ENCODE measurements around the gene TARS1.

Gene TARS1

DNA sequence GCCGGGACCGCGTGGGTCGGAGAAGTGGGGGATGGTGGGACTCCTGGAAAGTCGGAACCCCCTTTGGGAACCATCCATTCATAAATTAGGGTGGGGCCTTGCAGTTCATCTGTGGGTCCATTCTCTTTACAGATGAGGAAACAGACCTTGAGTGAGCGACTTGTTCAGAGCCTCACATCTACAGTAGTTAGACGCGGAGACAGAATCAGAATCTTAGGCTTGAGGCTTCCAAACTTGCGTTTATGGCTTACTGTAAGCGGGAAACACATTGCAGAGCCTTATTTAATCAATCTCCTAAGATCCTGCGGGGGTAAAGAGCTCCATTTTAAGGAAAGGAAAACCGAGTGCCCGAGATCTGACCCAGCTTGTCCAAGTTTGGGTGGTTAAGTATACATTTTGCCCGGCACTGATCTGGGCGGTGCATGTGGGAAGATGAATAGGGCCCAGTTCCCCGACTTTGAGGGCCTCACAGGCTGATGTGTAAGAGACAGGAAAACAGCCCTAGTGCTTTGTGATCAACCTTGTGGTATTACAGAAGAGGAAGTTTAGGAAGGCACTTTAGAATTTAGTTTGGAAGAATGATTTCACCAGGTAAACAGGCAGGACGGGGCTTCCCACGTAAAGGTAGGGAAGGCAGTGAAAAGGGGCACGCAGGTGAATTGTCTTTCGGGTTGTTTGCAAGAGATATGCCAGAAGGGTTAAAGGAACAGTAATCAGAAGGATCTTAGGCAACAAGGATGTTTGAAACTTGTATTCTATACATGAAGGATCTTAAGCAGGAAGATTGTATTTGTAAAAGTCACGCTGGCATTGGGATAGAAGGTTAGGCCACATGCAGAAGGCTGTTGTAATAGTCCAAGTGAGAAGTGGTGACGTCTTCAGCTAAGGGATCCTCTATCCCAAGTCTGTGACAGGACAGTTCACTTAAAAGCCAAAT lies 744 bp downstream of the TARS1 start:
- Histone ChIP-seq H3K4me3 (ENCODE audit: low read depth in 1 of 2, low read length in 2 of 2) (peak overlapping the region; percentile 53 to 97), H3K9ac (ENCODE audit: low read length) (peak overlapping the region; percentile 97), H3K27me3 (ENCODE audit: control insufficient read depth in 1 of 2, insufficient read depth in 2 of 2, low read length in 2 of 2) (no peaks in the 10 kb centered on the region), H3K36me3 (ENCODE audit: insufficient read depth, low read length) (peaks cover 13% of the 10 kb centered on the region), H3K9me3 (ENCODE audit: low read length) (no peaks in the 10 kb centered on the region), H3K27ac (ENCODE audit: low read depth, low read length) (peak overlapping the region; percentile 79), H3K4me1 (ENCODE audit: insufficient read depth, low read length) (peaks cover 39% of the 10 kb centered on the region)

DNA sequence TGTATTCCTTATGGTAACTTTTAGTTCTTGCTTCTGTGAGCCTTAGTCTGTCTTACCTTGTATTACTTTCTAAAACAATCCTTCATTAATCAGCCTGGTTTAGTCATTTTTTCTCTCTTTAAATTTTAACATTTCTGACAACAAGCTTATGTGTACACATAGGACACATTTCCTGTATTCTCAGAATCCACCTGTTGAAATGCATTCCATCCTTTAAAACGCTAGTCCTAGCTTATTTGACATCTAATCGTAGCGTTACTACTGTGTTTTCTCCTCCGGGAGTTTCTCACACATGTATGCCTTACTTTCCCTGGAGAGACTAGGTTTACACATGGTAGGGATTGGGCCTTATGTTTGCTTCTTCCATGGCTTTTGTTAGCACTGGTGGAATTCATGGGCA lies 3.8 kb downstream of the TARS1 start:
- Histone ChIP-seq H3K9ac (ENCODE audit: low read length) (no peak overlapping the region), H3K27ac (ENCODE audit: low read depth, low read length) (no peak overlapping the region), H3K4me3 (ENCODE audit: low read depth in 1 of 2, low read length in 2 of 2) (no peak overlapping the region), H3K27me3 (ENCODE audit: control insufficient read depth in 1 of 2, insufficient read depth in 2 of 2, low read length in 2 of 2) (no peaks in the 10 kb centered on the region), H3K36me3 (ENCODE audit: insufficient read depth, low read length) (peaks cover 19% of the 10 kb centered on the region), H3K9me3 (ENCODE audit: low read length) (no peaks in the 10 kb centered on the region), H3K4me1 (ENCODE audit: insufficient read depth, low read length) (peaks cover 41% of the 10 kb centered on the region)

DNA sequence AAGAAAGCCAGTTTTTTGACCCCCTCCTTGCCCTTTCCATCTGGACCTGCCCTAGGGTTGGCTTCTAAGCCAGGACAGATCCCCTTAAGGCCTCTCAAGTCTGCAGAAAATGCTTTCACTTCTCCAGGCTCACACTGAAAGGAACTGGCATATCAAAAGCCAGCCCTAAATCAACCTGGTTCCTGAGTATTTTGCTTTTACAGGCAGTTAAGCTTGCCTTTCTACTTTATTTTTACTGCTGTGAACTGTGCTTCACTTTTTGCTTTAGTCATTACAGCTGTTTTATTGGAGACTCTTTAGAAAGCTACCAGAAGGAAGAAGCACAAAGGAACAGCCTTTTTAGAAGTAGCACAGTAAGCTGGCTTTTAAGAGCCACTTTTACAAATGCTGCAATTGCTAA lies 5.0 kb downstream of the TARS1 start:
- Histone ChIP-seq H3K27ac (ENCODE audit: low read depth, low read length) (no peak overlapping the region), H3K4me3 (ENCODE audit: low read depth in 1 of 2, low read length in 2 of 2) (no peak overlapping the region), H3K36me3 (ENCODE audit: insufficient read depth, low read length) (peaks cover 19% of the 10 kb centered on the region), H3K27me3 (ENCODE audit: control insufficient read depth in 1 of 2, insufficient read depth in 2 of 2, low read length in 2 of 2) (no peaks in the 10 kb centered on the region), H3K4me1 (ENCODE audit: insufficient read depth, low read length) (peaks cover 37% of the 10 kb centered on the region), H3K9me3 (ENCODE audit: low read length) (no peaks in the 10 kb centered on the region), H3K9ac (ENCODE audit: low read length) (no peak overlapping the region)

DNA sequence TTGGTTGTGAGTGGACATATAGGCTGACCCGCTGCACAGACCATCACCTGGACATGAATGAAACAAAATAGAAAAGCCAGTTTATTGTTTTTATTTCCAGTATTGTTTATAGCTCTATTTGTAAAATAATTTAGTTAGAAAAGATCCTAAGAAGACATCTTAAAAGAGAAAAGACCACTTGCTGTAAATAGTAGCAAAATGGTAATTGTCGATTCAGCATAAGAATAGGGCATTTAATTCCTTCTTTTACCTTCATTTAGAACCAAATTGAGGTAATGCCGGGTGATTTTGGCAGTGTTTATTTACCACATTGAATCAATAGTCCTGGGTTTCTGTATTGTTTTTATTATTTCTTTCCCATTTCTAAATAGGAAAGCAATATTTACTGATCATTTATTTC lies 7.4 kb downstream of the TARS1 start:
- H3K27me3 ChIP-seq (ENCODE audit: control insufficient read depth in 1 of 2, insufficient read depth in 2 of 2, low read length in 2 of 2), result no peaks in the 10 kb centered on the region
- peaks cover 31% of the 10 kb centered on the region for H3K4me1 ChIP-seq (ENCODE audit: insufficient read depth, low read length)
- H3K9ac ChIP-seq (ENCODE audit: low read length), result no peak overlapping the region
- H3K27ac ChIP-seq (ENCODE audit: low read depth, low read length), result no peak overlapping the region
- no peaks in the 10 kb centered on the region for H3K9me3 ChIP-seq (ENCODE audit: low read length)
- H3K36me3 ChIP-seq (ENCODE audit: insufficient read depth, low read length), result peaks cover 19% of the 10 kb centered on the region
- no peak overlapping the region for H3K4me3 ChIP-seq (ENCODE audit: low read depth in 1 of 2, low read length in 2 of 2)

DNA sequence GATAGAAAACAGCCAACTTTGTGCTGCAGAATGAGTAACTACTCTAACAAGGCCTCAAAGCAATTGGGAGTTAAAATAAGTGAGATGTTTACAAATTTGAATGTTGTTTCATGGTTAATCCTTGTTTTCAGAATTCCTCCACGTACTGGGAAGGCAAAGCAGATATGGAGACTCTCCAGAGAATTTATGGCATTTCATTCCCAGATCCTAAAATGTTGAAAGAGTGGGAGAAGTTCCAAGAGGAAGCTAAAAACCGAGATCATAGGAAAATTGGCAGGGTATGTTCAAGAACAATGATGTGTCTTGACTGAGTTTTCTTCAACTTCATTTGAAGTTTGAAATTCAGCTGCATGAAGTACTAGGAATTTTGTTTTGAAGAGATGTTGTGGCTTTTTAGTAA lies 16.4 kb downstream of the TARS1 start:
- H3K9ac ChIP-seq (ENCODE audit: low read length), result no peak overlapping the region
- no peaks in the 10 kb centered on the region for H3K4me1 ChIP-seq (ENCODE audit: insufficient read depth, low read length)
- H3K36me3 ChIP-seq (ENCODE audit: insufficient read depth, low read length), result peaks cover 75% of the 10 kb centered on the region
- H3K4me3 ChIP-seq (ENCODE audit: low read depth in 1 of 2, low read length in 2 of 2), result no peak overlapping the region
- no peaks in the 10 kb centered on the region for H3K27me3 ChIP-seq (ENCODE audit: control insufficient read depth in 1 of 2, insufficient read depth in 2 of 2, low read length in 2 of 2)
- H3K27ac ChIP-seq (ENCODE audit: low read depth, low read length), result no peak overlapping the region
- H3K9me3 ChIP-seq (ENCODE audit: low read length), result no peaks in the 10 kb centered on the region

DNA sequence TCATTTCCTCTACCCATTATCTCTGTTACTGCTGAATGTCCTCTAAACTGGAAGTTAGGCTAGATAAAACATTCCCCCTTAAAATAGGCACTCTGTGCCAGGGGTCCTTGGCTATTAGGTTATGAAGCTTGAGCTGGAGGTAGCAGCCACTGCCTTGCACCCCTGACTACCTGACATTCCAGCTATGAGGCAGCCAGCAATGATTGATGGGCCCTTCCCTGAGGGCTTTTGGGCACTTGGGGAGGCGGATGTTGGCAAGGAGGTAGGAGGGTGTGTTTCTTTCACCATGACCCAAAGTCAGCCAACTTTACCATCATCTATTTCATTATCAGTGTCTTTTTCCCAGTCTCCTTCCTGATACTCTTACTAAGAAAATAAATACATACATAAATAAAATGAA lies 17.1 kb downstream of the TARS1 start:
- H3K27ac ChIP-seq (ENCODE audit: low read depth, low read length), result no peak overlapping the region
- H3K9ac ChIP-seq (ENCODE audit: low read length), result no peak overlapping the region
- peaks cover 82% of the 10 kb centered on the region for H3K36me3 ChIP-seq (ENCODE audit: insufficient read depth, low read length)
- H3K9me3 ChIP-seq (ENCODE audit: low read length), result no peaks in the 10 kb centered on the region
- H3K4me1 ChIP-seq (ENCODE audit: insufficient read depth, low read length), result no peaks in the 10 kb centered on the region
- no peaks in the 10 kb centered on the region for H3K27me3 ChIP-seq (ENCODE audit: control insufficient read depth in 1 of 2, insufficient read depth in 2 of 2, low read length in 2 of 2)
- H3K4me3 ChIP-seq (ENCODE audit: low read depth in 1 of 2, low read length in 2 of 2), result no peak overlapping the region

DNA sequence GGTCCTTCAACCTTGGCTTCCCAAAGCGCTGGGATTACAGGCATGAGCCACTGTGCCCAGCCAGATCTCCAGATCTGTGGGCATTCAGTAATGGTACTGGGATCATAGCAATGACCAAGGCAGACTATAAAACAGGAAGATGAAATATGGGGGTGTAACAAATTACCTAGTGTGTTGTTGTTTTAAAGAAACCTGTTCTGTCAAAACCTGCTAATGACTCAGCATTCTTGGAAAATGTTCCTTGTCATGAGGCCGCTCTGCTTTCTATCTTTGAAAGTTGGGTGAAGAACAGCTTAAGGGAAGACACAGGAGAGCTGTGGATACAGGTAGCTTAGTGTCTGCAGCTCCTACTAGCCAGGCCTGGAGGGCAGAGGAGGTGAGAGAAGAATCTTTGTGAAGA lies 19.4 kb downstream of the TARS1 start:
- H3K4me1 ChIP-seq (ENCODE audit: insufficient read depth, low read length), result no peaks in the 10 kb centered on the region
- H3K36me3 ChIP-seq (ENCODE audit: insufficient read depth, low read length), result peaks cover 90% of the 10 kb centered on the region
- H3K27ac ChIP-seq (ENCODE audit: low read depth, low read length), result no peak overlapping the region

DNA sequence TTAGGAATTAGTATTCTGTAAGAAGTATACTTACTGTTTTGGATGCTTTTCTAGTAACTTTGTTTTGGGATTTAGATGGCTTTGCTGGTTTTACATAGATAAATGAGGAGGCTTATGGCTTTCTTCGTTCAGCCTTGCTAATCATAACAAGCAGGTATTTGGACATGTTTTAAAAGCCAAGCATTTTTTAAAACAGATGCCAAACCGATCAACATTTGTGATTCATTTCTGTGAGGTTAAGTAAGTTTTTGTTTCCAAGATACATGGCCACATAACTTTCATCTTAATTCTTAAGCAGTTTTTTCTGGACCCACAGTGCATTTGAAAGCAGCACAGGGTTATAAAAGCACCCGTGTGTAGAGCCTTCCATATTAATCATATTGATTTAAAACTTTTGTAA lies 21.7 kb downstream of the TARS1 start:
- H3K27ac ChIP-seq (ENCODE audit: low read depth, low read length), result no peak overlapping the region
- no peak overlapping the region for H3K4me3 ChIP-seq (ENCODE audit: low read depth in 1 of 2, low read length in 2 of 2)
- peaks cover 86% of the 10 kb centered on the region for H3K36me3 ChIP-seq (ENCODE audit: insufficient read depth, low read length)
- H3K9me3 ChIP-seq (ENCODE audit: low read length), result no peaks in the 10 kb centered on the region
- H3K9ac ChIP-seq (ENCODE audit: low read length), result no peak overlapping the region
- H3K27me3 ChIP-seq (ENCODE audit: control insufficient read depth in 1 of 2, insufficient read depth in 2 of 2, low read length in 2 of 2), result no peaks in the 10 kb centered on the region
- no peaks in the 10 kb centered on the region for H3K4me1 ChIP-seq (ENCODE audit: insufficient read depth, low read length)

More for the DNA sequence above, 19.4 kb downstream of the TARS1 start:
- H3K4me3 ChIP-seq (ENCODE audit: low read depth in 1 of 2, low read length in 2 of 2), result no peak overlapping the region
- no peaks in the 10 kb centered on the region for H3K9me3 ChIP-seq (ENCODE audit: low read length)
- no peak overlapping the region for H3K9ac ChIP-seq (ENCODE audit: low read length)
- H3K27me3 ChIP-seq (ENCODE audit: control insufficient read depth in 1 of 2, insufficient read depth in 2 of 2, low read length in 2 of 2), result no peaks in the 10 kb centered on the region

DNA sequence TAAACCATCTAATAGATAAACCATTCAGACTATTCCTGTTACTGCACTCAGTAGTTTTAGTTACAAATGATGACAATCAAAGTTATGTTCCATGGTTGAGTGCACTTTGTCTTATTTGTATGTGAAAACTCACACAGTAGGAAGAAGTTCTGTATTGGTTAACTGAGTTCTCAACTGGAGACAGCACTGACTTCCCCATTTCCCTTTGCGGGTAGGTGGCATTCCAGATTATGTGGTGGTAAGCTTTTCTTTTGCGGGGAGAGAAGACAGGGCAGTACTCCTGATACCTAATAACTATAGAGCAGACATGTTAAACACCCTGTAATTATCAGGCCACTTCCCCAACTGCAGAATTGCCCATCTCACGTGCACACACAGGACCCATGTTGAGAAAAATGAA lies 24.4 kb downstream of the TARS1 start:
- H3K36me3 ChIP-seq (ENCODE audit: insufficient read depth, low read length), result peaks cover 78% of the 10 kb centered on the region
- no peaks in the 10 kb centered on the region for H3K27me3 ChIP-seq (ENCODE audit: control insufficient read depth in 1 of 2, insufficient read depth in 2 of 2, low read length in 2 of 2)
- H3K9me3 ChIP-seq (ENCODE audit: low read length), result no peaks in the 10 kb centered on the region
- H3K4me1 ChIP-seq (ENCODE audit: insufficient read depth, low read length), result no peaks in the 10 kb centered on the region
- H3K4me3 ChIP-seq (ENCODE audit: low read depth in 1 of 2, low read length in 2 of 2), result no peak overlapping the region
- no peak overlapping the region for H3K27ac ChIP-seq (ENCODE audit: low read depth, low read length)
- H3K9ac ChIP-seq (ENCODE audit: low read length), result no peak overlapping the region

DNA sequence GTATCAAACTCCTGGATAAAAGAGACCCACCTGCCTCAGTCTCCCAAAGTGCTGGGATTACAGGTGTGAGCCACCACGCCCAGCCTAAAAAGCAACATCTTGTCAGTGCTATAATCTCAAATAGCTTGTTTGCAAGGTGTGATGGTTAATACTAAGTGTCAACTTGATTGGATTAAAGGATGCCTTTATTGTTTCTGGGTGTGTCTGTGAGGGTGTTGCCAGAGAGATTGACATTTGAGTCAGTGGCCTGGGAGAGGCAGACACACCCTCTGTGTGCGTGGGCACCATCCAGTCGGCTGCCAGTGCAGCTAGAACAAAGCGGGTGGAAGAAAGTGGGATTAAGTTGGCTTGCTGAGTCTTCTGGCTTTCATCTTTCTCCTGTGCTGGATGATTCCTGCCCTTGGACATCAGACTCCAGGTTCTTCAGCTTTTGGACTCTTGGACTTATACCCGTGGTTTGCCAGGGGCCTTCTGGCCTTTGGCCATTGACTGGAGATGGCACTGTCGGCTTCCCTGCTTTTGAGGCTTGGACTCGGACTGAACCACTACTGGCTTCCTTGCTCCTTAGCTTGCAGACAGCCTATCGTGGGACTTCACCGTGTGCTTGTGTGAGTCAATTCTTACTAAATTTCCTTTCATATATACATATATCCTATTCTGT lies 28.1 kb downstream of the TARS1 start:
- H3K27ac ChIP-seq (ENCODE audit: low read depth, low read length), result no peak overlapping the region
- peaks cover 48% of the 10 kb centered on the region for H3K36me3 ChIP-seq (ENCODE audit: insufficient read depth, low read length)
- no peaks in the 10 kb centered on the region for H3K9me3 ChIP-seq (ENCODE audit: low read length)

DNA sequence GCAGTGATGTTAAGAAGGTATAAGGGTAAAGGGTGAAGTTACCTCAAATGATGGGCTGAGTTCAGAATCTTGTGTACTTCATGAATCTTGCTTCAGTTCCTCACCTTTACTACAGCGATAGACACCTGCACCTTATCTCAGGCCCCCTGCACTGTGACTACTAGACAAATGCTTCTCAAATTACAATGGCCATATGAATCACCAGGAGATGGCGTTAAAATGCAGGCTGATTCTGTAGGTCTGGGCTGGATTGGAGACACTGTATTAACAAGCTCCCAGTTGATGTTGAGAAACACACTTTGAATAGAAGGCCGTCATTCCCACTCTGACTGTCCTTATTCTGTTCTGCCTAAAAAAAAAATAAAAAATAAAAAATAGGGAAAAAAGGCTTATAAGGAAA lies 29.8 kb downstream of the TARS1 start:
- Histone ChIP-seq H3K36me3 (ENCODE audit: insufficient read depth, low read length) (peaks cover 48% of the 10 kb centered on the region), H3K4me1 (ENCODE audit: insufficient read depth, low read length) (no peaks in the 10 kb centered on the region), H3K27ac (ENCODE audit: low read depth, low read length) (no peak overlapping the region), H3K9me3 (ENCODE audit: low read length) (no peaks in the 10 kb centered on the region), H3K9ac (ENCODE audit: low read length) (no peak overlapping the region), H3K27me3 (ENCODE audit: control insufficient read depth in 1 of 2, insufficient read depth in 2 of 2, low read length in 2 of 2) (no peaks in the 10 kb centered on the region), H3K4me3 (ENCODE audit: low read depth in 1 of 2, low read length in 2 of 2) (no peak overlapping the region)

More for the DNA sequence above, 28.1 kb downstream of the TARS1 start:
- H3K9ac ChIP-seq (ENCODE audit: low read length), result no peak overlapping the region
- H3K4me1 ChIP-seq (ENCODE audit: insufficient read depth, low read length), result no peaks in the 10 kb centered on the region
- no peak overlapping the region for H3K4me3 ChIP-seq (ENCODE audit: low read depth in 1 of 2, low read length in 2 of 2)
- H3K27me3 ChIP-seq (ENCODE audit: control insufficient read depth in 1 of 2, insufficient read depth in 2 of 2, low read length in 2 of 2), result no peaks in the 10 kb centered on the region
